Endometrium (tissue), 2 donors: ENCODE results near the gene MARCHF10.

Experiments used
- FAIRE-seq: peaks from 2 replicates; lab custom pipeline; 2012; peaks lifted over from hg19 to GRCh38; lab: Jason Lieb, UNC
- donor health status: control.
- donor health status: control.

MARCHF10 gene

GRCh38 chr17:62753562-62753961, 54.6 kb downstream of the MARCHF10 start:
- no peak for FAIRE-seq

- no peak for FAIRE-seq
These were observed 56.9 kb downstream of the MARCHF10 start for GRCh38 chr17:62751060-62751691.

GRCh38 chr17:62750631-62751051, 57.5 kb downstream of the MARCHF10 start:
- no peak for FAIRE-seq

GRCh38 chr17:62749926-62750325, 58.2 kb downstream of the MARCHF10 start:
- FAIRE-seq: no peak

GRCh38 chr17:62746941-62747340, 61.2 kb downstream of the MARCHF10 start:
- FAIRE-seq: peak; percentile 90

- no peak for FAIRE-seq
These were observed 62.3 kb downstream of the MARCHF10 start for GRCh38 chr17:62745806-62746205.

- FAIRE-seq: no peak
These were observed 63.9 kb downstream of the MARCHF10 start for GRCh38 chr17:62744259-62744658.

GRCh38 chr17:62741290-62741689, 66.8 kb downstream of the MARCHF10 start:
- FAIRE-seq: no peak

GRCh38 chr17:62739645-62740388, 68.3 kb downstream of the MARCHF10 start:
- no peak for FAIRE-seq

- no peak for FAIRE-seq
These were observed 69.8 kb downstream of the MARCHF10 start for GRCh38 chr17:62738281-62738680.

GRCh38 chr17:62737513-62737912, 70.6 kb downstream of the MARCHF10 start:
- no peak for FAIRE-seq

GRCh38 chr17:62735044-62735651, 73.0 kb downstream of the MARCHF10 start:
- FAIRE-seq: no peak

- no peak for FAIRE-seq
These were observed 76.0 kb downstream of the MARCHF10 start for GRCh38 chr17:62732125-62732524.

- no peak for FAIRE-seq
These were observed 80.0 kb downstream of the MARCHF10 start for GRCh38 chr17:62727916-62728672.

- FAIRE-seq: no peak
These were observed 82.3 kb downstream of the MARCHF10 start for GRCh38 chr17:62725791-62726249.

GRCh38 chr17:62724398-62725146, 83.5 kb downstream of the MARCHF10 start:
- no peak for FAIRE-seq

GRCh38 chr17:62723842-62724241, 84.3 kb downstream of the MARCHF10 start:
- no peak for FAIRE-seq

GRCh38 chr17:62722625-62723024, 85.5 kb downstream of the MARCHF10 start:
- no peak for FAIRE-seq

- FAIRE-seq: no peak
These were observed 87.8 kb downstream of the MARCHF10 start for GRCh38 chr17:62720126-62720850.

GRCh38 chr17:62719586-62719985, 88.5 kb downstream of the MARCHF10 start:
- FAIRE-seq: no peak

- no peak for FAIRE-seq
These were observed 89.7 kb downstream of the MARCHF10 start for GRCh38 chr17:62718429-62718828.
